Transverse colon (tissue), 4 donors: Measurements from ENCODE around the gene AQP5. TPM values are rescaled to one million over a fixed set of nuclear protein-coding genes. Genes with fewer than 3 reads are reported as not detected.
A peak's percentile ranks its signal among the peaks of the same experiment; 100 is the strongest.

Source experiments
- DNase-seq: peaks from one replicate; pipeline ENCODE4 v3.0.0-alpha.2; 2019
- H3K27ac ChIP-seq, 4 donors: fragments of 200-600 bp; sonication (generic); 2 replicates each; pipeline ENCODE4 v1.5.1; 2016 to 2018; ENCODE audit warnings: inconsistent platforms in 4 of 4
- H3K27me3 ChIP-seq: fragments of 200-600 bp; sonication (generic); 2 replicates; pipeline ENCODE4 v1.5.1; 2017; ENCODE audit warnings: inconsistent platforms
- H3K36me3 ChIP-seq, 4 donors: fragments of 200-600 bp; sonication (generic); 2 replicates each; pipeline ENCODE4 v1.5.1; 2017 to 2019; ENCODE audit warnings: inconsistent platforms in 4 of 4
- H3K4me1 ChIP-seq, 4 donors: fragments of 200-600 bp; sonication (generic); 2 replicates each; pipeline ENCODE4 v1.5.1; 2017 to 2020; ENCODE audit warnings: inconsistent platforms in 4 of 4
- H3K4me3 ChIP-seq, 4 donors: fragments of 200-600 bp; sonication (generic); 1 replicate in 1 of 4; 2 replicates in 3 of 4; pipeline versions ENCODE4 v1.5.1 to v1.6.1; 2017 to 2019; ENCODE audit warnings: inconsistent platforms in 4 of 4
- H3K9me3 ChIP-seq, 2 donors: fragments of 200-600 bp; sonication (generic); 2 replicates each; pipeline ENCODE4 v1.5.1; 2017 to 2019; ENCODE audit warnings: inconsistent platforms in 2 of 2
- CTCF ChIP-seq, 5 experiments: fragments of 200-600 bp in 3 of 5; fragments of 450-650 bp in 2 of 5; sonication (generic) in 3 of 5; IDR thresholded peaks; 1 replicate in 2 of 5; 2 replicates in 3 of 5; pipeline ENCODE4 v1.5.1; 2016 to 2017; ENCODE audit warnings: antibody characterized with exemption in 5 of 5, inconsistent platforms in 3 of 5, mild to moderate bottlenecking in 2 of 5, moderate library complexity in 1 of 5
- EP300 ChIP-seq: sonication (generic); formaldehyde crosslinking; IDR thresholded peaks from one replicate; pipeline ENCODE4 v1.6.1; 2017; ENCODE audit warnings: antibody characterized with exemption, low read depth
- POLR2A ChIP-seq: fragments of 450-650 bp; IDR thresholded peaks from one replicate; pipeline ENCODE4 v1.6.1; 2016; ENCODE audit warnings: antibody characterized with exemption, mild to moderate bottlenecking, moderate library complexity
- POLR2AphosphoS5 ChIP-seq, 3 donors: sonication (generic); formaldehyde crosslinking; IDR thresholded peaks; one replicate each; pipeline ENCODE4 v1.6.1; 2016; ENCODE audit warnings: antibody characterized with exemption in 3 of 3
- WGBS, 2 donors: methylation state at CpG; one replicate each; pipeline ENCODE4 v1.1.5; 2018; ENCODE audit warnings: low coverage in 1 of 2; 5-methylcytosine and 5-hydroxymethylcytosine counted together
- in situ Hi-C, 4 donors: fragments of 200-750 bp; cut with MboI; loops; one replicate each; pipeline versions ENCODE4 v1.15.0 to v1.15.1; 2017; ENCODE audit warnings: low sequenced_read_pairs in 3 of 4, low pct_ligation_motif_present in 1 of 4, low pct_unique_long_range_greater_than_20kb in 1 of 4
- intact Hi-C: fragments of 100-400 bp; cut with DNase I; formaldehyde crosslinking; loops from one replicate; pipeline ENCODE4 v1.15.1; 2023; ENCODE audit warnings: low total_unique reads
- total RNA-seq, 4 donors: library from RNA; depleted of rRNA; stranded (reverse); fragments of >200 nt; gene quantifications; one replicate each; pipeline ENCODE4 v1.1.0, GENCODE V29; 2016

The AQP5 gene
- total RNA-seq, 4 donors from 2014 or later: not detected

- intact Hi-C loops: no loop called here
- TF ChIP-seq POLR2A (no peak), CTCF (IDR thresholded peaks at IDR 0.05) (peak; percentile 77 to 88 (median 82)), POLR2AphosphoS5 (IDR thresholded peaks at IDR 0.05) (peak in 1 of 3 donors; percentile 6)
- in situ Hi-C loops: no loop called here
- Histone ChIP-seq H3K4me3 (peak overlapping the region in 2 of 4 donors; percentile 11 to 16), H3K9me3 (no peaks in the 10 kb centered on the region), H3K27me3 (no peaks in the 10 kb centered on the region), H3K4me1 (peaks cover 0 to 17% (median 10%) of the 10 kb centered on the region in 4 donors), H3K36me3 (no peaks in the 10 kb centered on the region), H3K27ac (peak overlapping the region; percentile 14 to 64 (median 28))
- 20 to 40% methylated on average over 1 to 28 of the region's 28 CpGs for WGBS, 2 donors
- peak; percentile 85 for DNase-seq
These were observed 16.1 kb upstream of the AQP5 start for GRCh38 chr12:49945394-49946080.

GRCh38 chr12:49946086-49946485 lies 15.6 kb upstream of the AQP5 start:
- peak; percentile 60 for DNase-seq
- Histone ChIP-seq H3K4me3 (no peak overlapping the region), H3K27ac (peak overlapping the region; percentile 14 to 64 (median 28)), H3K9me3 (no peaks in the 10 kb centered on the region), H3K4me1 (peaks cover 0 to 17% (median 10%) of the 10 kb centered on the region in 4 donors), H3K36me3 (no peaks in the 10 kb centered on the region), H3K27me3 (no peaks in the 10 kb centered on the region)
- intact Hi-C loops (no loop called here), in situ Hi-C loops (no loop called here)
- TF ChIP-seq CTCF (IDR thresholded peaks at IDR 0.05) (no peak), POLR2AphosphoS5 (IDR thresholded peaks at IDR 0.05) (no peak), EP300 (no peak), POLR2A (no peak)
- WGBS, 2 donors: 63 to 76% methylated on average over 5 to 9 of the region's 9 CpGs

GRCh38 chr12:49946497-49946896 lies 15.2 kb upstream of the AQP5 start:
- intact Hi-C loops (no loop called here), in situ Hi-C loops (no loop called here)
- H3K27ac ChIP-seq: peak overlapping the region in 3 of 4 donors; percentile 14 to 64 (median 38)
- no peak for DNase-seq
- H3K9me3 ChIP-seq: no peaks in the 10 kb centered on the region
- TF ChIP-seq CTCF (IDR thresholded peaks at IDR 0.05) (no peak), POLR2AphosphoS5 (IDR thresholded peaks at IDR 0.05) (no peak), EP300 (no peak), POLR2A (no peak)
- peaks cover 0 to 17% (median 10%) of the 10 kb centered on the region in 4 donors for H3K4me1 ChIP-seq
- no peak overlapping the region for H3K4me3 ChIP-seq
- WGBS, 2 donors: 56 to 63% methylated on average over 3 of the region's 3 CpGs
- H3K27me3 ChIP-seq: no peaks in the 10 kb centered on the region
- H3K36me3 ChIP-seq: no peaks in the 10 kb centered on the region

- Histone ChIP-seq H3K36me3 (no peaks in the 10 kb centered on the region), H3K9me3 (no peaks in the 10 kb centered on the region), H3K27ac (no peak overlapping the region), H3K4me1 (peaks cover 0 to 17% (median 10%) of the 10 kb centered on the region in 4 donors), H3K27me3 (no peaks in the 10 kb centered on the region), H3K4me3 (no peak overlapping the region)
- in situ Hi-C loops: no loop called here
- intact Hi-C loops: no loop called here
- TF ChIP-seq POLR2AphosphoS5 (IDR thresholded peaks at IDR 0.05) (no peak), CTCF (IDR thresholded peaks at IDR 0.05) (no peak), POLR2A (no peak), EP300 (no peak)
- DNase-seq: no peak
- WGBS, 2 donors: 61% methylated on average over 7 of the region's 7 CpGs; no CpG with 5 or more reads in 1 of the 2 donors
These were observed 14.0 kb upstream of the AQP5 start for GRCh38 chr12:49947593-49948226.
